HG03139 (cell line): ENCODE measurements around the gene PABPC1L.
"Not testable (repeated sequence)": the region's sequence is repeated elsewhere in the genome, so short reads cannot be mapped to it uniquely, and the experiment has no call there.

ENCODE experiments used
- ATAC-seq: cut with Tn5 transposase; IDR thresholded peaks from one replicate; pipeline ENCODE4 v1.9.1; 2021; ENCODE audit not compliant: unreplicated experiment

The PABPC1L gene

DNA sequence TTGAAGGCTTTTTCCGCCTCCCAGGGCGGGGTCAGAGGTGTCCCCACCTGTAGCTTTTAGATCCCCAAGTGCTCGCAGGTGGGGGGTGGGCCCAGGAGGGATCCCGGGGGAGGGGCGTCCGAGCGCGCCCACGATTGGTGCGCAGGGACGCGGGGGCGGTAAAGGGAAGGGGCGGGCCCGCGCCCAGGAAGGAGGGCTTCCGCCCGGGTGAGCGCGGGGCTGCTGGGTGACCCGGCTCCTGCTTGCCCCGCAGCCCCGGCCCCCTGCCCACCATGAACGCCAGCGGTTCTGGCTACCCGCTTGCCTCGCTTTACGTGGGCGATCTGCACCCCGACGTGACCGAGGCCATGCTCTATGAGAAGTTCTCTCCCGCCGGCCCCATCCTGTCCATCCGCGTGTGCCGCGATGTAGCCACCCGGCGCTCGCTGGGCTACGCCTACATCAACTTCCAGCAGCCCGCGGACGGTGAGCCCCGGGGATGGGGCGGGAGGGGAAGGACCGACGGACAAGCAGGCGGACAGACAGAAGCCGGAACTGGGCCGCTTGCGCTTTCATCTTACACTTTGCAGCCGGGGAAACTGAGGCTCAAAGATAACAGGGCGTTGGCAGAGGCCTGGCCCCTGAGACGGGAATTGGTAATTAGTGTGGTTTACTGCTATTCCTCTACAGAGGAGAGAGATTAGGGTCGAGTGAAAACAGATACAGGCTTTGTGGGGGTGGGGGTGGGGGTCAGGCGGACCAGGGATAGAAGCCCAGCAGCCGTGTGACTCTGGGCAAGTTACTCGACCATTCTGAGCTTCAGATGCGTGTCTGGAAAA lies at the start of gene PABPC1L:
Gene PABPC1L (plus strand): TSS at position 189 of the 818 bp plus-strand sequence. CDS start 84 bp downstream, at position 273.
- ATAC-seq, result peak; percentile 83

- ATAC-seq, result no peak
Observed at GRCh38 chr20:44861531-44862006, 48.3 kb upstream of the PABPC1L start.

DNA sequence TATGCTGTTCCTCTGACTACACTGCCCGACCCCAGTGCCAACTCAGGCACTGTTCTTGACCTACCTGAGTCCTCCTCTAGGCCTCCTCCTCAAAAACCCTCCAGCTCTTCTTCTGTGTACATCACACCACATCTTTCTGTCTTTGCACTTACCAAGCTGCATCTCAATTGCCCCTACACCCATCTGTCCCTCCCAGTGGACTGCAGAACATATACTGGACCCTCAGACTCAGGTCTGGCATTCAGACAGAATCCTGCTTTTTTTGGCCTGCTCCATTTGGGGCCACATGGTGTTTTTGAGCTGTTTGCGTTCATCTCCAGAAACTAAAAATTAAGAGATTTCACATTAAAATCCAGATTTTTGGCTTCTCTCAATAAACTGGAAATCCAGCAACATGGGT lies 47.6 kb upstream of the PABPC1L start:
- ATAC-seq, result no peak

- ATAC-seq, result not testable (repeated sequence)
Observed at GRCh38 chr20:44863365-44864084, 46.3 kb upstream of the PABPC1L start.

GRCh38 chr20:44864493-44864892 lies 45.4 kb upstream of the PABPC1L start:
- not testable (repeated sequence) for ATAC-seq

DNA sequence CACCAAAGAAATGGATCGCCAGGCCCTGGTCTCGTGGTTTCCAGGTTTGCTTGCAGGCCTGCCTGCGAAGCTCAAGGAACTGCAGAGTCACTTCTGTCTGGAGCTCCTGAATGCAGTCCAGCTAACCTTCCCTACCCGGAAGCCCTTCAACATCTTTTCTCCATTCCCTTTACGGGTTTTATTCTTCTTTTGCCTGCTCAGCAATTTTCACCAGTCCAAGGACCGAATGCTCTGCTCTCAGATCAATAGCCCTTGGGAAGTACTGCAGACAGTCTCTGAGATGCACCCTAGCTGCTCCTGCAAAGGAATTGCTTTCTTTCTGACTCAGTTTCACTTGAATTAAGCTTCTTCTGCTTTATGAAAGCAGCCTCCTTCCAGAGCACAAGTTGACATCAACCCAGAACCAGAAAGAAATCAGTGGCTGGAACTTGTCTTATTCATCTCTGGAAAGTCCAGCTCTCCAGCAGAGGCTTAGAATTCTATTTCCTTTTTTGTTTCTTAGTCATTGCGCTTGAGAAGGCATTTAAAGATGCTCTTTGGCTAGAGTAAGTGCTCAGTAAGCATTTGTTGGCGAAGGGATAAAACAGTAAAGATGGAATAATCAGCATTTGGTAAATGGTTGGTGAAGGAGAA lies 43.0 kb upstream of the PABPC1L start:
- ATAC-seq, result no peak

DNA sequence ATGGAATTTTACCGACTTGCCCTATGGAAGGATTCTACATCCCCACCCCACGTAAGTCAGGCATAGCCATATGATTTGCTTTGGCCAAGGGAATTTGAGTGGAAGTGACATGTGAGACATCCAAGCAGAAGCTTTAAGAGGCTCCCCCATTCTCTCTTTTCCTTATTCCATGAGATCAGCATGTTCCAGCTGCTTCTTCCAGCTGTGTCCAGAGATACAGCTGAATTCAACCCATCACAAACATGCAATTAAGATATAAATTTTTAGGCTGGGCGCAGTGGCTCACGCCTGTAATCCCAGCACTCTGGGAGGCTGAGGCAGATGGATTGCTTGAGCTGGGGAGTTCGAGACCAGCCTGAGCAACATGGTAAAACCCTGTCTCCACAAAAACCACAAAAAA lies 40.4 kb upstream of the PABPC1L start:
- ATAC-seq, result no peak

DNA sequence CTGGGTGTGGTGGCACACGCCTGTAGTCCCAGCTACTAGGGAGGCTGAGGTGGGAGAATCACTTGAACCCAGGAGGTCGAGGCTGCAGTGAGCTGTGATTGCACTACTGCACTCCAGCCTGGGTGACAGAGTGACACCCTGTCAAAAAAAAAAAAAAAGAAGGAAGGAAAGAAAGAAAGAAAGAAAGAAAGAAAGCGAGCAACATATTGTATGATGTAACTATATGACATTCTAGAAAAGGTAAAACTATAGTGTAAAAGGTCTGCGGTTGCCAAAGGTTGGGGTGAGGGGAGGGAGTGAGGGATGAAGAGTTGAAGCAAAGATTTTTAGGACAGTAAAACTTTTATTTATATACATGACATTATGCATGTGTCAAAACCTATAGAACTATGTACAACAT lies 27.5 kb upstream of the PABPC1L start:
- ATAC-seq, result not testable (repeated sequence)

GRCh38 chr20:44883214-44883902 lies 26.5 kb upstream of the PABPC1L start:
- no peak for ATAC-seq

DNA sequence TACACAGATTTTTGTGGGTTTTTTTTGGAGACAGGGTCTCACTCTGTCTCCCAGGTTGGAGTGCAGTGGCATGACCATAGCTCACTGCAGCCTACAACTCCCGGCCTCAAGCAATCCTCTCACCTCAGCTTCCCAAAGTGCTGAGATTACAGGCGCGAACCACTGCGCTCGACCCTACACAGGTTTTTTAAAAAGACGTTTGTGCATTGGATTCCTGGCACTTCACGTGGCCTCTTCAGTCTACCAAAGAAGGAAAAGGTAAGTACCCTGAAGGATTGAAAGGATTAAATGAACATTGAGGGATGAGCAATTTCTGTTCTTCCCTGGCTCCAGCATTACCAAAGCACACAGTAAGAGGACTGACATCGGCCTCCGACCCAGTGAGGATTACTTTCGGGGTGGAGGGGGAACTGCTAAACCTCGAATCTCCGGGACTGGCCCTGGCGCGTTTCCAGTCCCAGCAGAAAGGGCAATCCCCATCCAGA lies 24.9 kb upstream of the PABPC1L start:
- ATAC-seq, result no peak

GRCh38 chr20:44885392-44886265 lies 24.2 kb upstream of the PABPC1L start, which contains the start of gene YWHAB:
Gene YWHAB, plus strand, starts transcription at chr20:44885705. Its CDS starts 15,829 bp downstream, at chr20:44901534.
- peak; percentile 93 for ATAC-seq

DNA sequence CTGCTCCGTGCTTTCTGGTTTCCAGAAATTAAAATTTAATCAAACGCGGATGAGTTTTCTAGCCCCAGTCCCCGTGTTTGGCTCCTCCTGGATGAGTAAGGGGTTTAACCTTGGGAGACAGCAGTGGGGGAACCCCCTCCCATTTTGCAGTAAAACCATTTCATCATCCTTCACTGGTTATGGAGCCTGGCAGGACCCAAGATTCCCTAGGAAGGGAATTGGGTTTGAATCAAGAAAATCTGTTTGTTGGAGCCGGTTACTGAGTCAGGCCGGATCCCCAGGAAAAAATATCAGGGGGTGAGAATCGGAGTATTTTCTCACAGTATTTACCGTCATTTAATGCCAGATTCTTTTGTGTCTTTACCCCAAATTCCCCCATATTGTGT lies 23.6 kb upstream of the PABPC1L start:
- no peak for ATAC-seq

GRCh38 chr20:44886828-44887227 lies 23.0 kb upstream of the PABPC1L start:
- ATAC-seq, result no peak

GRCh38 chr20:44887466-44887865 lies 22.4 kb upstream of the PABPC1L start:
- ATAC-seq, result no peak

DNA sequence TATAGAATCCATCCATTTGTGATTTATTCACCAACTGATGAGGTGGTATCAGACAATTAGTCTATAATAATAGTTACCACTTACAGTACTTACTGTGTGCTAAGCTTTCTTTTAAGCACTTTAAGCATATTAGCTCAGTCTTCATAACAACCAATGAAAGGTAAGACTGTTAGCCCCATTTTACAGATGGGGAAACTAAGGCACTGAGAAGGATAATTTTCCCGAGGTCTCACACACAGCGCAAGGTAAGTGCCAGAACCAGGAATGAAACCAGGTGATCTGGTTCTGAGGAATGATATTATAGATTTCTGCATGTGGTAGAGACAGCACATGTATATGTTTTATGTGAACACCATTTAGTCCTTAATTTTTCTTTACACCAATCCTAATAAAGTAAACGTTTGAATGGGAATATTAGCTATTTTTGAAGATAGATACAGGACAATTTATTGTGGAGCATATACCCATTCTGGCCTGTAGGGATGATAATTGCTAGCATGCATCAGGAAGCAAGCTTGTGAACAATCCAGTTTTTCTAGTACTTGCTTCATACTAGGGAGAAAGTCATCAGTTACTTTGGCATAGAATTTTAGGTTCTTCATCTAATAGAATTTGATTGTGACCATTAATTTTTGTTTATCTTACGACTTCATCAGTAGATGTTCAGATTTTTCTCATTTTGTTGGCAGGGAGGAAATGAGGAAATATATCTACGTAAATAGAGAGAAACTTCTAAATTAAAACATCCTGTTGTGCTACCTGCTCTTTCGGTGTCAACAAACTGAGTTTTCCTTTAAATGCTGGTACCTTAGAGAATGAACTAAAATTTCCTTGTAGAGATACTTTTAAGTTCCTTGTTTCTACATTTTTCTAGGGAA lies 21.4 kb upstream of the PABPC1L start:
- ATAC-seq, result no peak

DNA sequence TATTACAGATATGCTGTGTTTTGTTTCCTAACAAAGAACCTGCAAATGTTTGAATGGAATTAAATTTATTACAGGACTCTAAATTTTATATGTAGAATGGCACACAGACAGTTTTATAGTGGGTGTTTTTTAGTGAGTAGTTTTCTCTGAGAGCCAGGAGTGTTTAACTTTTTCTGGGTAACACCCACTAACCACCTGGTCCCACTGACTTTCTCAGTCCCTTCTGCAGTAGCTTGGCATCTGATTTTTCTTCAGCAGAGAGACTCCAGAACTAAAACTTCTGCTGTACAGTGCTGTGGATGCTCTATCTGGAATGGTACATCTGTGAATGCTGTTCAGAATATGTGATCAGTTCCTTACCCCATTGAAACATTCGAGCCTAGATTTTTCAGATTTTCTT lies 18.0 kb upstream of the PABPC1L start:
- ATAC-seq, result no peak

DNA sequence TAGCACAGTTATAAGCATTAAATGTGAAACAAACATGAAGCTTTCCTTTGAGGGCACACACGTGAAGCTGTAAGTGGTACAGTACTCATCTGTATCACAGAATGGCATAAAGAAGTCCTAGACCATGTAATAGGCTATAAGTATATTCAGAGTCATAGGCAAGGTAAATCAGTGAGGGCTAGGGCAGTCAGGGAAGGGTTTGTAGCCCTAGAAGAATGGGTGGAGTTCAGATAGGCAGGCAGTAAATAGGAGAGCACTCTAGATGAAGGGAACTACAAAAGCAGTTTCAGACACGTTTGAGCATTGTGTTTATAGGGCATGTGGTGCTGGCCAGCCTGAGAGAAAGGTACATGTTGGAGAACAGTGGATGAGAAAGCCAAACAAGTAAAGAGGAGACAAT lies 14.9 kb upstream of the PABPC1L start:
- no peak for ATAC-seq

DNA sequence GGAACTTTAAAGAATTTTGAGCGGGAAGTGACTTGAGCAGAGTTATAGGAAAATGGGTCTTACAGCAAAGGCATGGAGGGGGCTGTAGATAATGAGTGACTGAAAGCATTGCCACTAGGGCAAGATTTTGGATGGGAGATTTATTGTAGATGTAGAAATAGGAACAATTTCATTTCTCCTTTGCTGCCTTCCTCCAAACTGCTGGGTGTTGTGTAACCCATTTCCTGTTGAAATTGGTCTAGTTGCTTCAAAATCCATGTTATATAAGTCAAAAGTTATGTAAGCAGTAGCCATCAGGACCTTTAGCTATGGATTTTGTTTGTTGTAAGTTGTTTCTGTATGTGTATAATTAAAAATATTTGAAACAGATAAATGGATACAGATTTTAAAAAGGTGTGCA lies 13.3 kb upstream of the PABPC1L start:
- ATAC-seq, result no peak

GRCh38 chr20:44897133-44897532 lies 12.7 kb upstream of the PABPC1L start:
- ATAC-seq, result no peak
